Measurements from ENCODE around the gene SRRM4.
"Not testable (repeated sequence)": the region's sequence is repeated elsewhere in the genome, so short reads cannot be mapped to it uniquely, and the experiment has no call there.

The SRRM4 gene

GRCh38 chr12:119104969-119105368 lies 123.6 kb downstream of the SRRM4 start:
- not testable (repeated sequence) for H3K4me3 ChIP-seq, H3K27ac ChIP-seq

DNA sequence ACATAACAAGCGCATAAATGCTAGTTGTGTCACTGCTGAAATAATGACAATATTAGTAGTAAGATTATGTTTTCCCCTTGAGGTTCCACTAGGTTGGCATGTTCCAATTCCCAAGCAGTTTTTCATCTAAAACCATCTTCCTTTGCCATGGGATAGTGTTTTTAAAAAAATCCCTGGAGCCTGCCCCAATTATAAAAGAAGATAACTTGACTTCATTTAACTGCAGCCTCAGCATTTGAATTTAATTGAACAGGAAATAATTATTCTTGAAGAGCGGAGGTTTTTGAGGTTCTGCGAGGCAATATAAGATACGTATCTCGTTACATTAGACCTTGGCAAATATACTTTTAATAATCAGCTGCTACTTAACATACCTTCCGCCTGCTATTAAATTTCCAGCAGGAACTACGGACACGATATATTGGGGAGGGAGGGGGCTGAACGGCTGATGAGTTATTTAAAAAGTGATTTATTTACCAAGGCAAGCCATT lies 132.2 kb downstream of the SRRM4 start:
- no peak overlapping the region for H3K4me3 ChIP-seq
- H3K27ac ChIP-seq, result no peak overlapping the region

GRCh38 chr12:119114294-119114693 lies 133.0 kb downstream of the SRRM4 start:
- Histone ChIP-seq H3K27ac (no peak overlapping the region), H3K4me3 (no peak overlapping the region)

GRCh38 chr12:119115296-119115905 lies 134.1 kb downstream of the SRRM4 start:
- H3K4me3 ChIP-seq, result no peak overlapping the region
- no peak overlapping the region for H3K27ac ChIP-seq

DNA sequence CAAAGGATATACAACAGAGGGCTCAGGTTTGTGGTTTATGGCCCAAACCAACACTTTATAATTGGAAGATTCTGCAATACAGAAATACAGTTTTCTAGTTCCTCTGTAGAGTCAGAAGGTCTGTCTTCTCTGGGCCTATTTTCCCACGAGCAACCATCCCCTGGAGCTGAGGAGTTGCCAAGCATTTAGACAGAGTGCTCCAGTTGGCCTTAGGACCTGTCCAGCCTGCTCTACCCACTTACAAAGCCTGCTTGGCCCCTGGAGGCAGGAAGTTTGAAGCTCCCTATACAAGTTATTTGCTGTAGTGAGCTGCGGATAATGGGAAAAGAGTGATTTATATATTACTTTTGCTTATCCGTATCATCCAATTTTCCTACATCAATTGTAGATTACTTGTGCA lies 136.6 kb downstream of the SRRM4 start:
- Histone ChIP-seq H3K27ac (no peak overlapping the region), H3K4me3 (no peak overlapping the region)

GRCh38 chr12:119118625-119119024 lies 137.3 kb downstream of the SRRM4 start:
- Histone ChIP-seq H3K4me3 (no peak overlapping the region), H3K27ac (no peak overlapping the region)

DNA sequence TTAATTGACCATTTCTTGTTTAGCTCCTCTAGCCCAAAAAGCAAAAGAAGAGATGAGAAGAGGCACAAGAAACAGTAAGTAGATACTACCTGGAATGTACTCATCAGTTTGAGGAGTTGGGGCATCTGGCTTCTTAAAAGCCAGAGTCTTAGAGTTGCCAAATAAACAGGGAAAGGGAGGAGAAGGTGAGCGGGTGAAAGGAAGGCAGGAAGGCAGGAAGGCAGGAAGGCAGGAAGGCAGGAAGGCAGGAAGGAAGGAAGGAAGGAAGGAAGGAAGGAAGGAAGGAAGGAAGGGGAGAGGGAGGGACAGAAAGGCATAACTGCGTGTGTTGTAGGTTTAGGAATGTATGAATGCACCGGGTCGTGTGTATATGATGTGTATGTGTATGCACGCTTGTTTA lies 140.7 kb downstream of the SRRM4 start:
- Histone ChIP-seq H3K27ac (no peak overlapping the region), H3K4me3 (no peak overlapping the region)

DNA sequence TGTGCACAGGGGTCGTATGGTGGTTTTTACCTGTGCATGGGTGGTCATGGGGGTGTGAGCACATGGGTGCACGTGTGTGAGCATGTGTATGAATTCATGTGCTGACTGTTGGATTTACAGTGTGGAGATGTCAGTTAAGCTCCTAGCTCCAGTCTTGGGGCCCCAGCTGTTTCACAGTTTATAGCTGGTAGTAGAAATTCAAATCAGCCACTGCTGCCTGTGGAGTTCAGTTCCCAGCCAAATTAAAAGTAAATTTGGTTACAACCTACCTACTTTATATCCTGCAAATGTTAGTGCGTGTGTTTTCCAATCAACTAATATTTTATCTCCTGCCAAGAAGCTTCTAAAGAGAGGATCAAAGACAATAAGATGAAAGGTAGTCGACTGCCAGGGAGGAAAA lies 141.4 kb downstream of the SRRM4 start:
- H3K27ac ChIP-seq, result no peak overlapping the region

DNA sequence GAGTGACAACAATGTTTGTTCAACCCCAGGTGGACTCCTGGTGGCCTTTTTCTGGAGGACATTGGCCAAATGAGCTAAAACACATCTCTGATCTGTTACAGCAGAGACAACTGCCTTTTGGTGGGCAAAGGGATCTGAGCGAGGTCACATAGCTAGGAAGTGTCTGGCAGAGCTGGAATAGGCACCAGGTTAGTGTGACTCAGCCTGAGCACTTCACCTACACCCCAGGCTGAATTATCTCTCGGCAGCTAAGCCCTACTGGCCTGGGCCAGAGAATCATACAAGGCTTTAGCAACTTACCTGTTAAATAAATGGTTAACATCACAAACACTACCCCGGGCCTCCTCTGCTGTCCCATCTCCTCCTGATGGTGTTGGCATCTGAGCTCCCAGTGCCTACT lies 147.2 kb downstream of the SRRM4 start:
- H3K27ac ChIP-seq, result no peak overlapping the region
- no peak overlapping the region for H3K4me3 ChIP-seq

More for the DNA sequence above, 141.4 kb downstream of the SRRM4 start:
- no peak overlapping the region for H3K4me3 ChIP-seq

- Histone ChIP-seq H3K27ac (no peak overlapping the region), H3K4me3 (no peak overlapping the region)
Measured at GRCh38 chr12:119129827-119130434, 148.6 kb downstream of the SRRM4 start.

GRCh38 chr12:119130523-119130922 lies 149.2 kb downstream of the SRRM4 start:
- Histone ChIP-seq H3K27ac (no peak overlapping the region), H3K4me3 (no peak overlapping the region)

DNA sequence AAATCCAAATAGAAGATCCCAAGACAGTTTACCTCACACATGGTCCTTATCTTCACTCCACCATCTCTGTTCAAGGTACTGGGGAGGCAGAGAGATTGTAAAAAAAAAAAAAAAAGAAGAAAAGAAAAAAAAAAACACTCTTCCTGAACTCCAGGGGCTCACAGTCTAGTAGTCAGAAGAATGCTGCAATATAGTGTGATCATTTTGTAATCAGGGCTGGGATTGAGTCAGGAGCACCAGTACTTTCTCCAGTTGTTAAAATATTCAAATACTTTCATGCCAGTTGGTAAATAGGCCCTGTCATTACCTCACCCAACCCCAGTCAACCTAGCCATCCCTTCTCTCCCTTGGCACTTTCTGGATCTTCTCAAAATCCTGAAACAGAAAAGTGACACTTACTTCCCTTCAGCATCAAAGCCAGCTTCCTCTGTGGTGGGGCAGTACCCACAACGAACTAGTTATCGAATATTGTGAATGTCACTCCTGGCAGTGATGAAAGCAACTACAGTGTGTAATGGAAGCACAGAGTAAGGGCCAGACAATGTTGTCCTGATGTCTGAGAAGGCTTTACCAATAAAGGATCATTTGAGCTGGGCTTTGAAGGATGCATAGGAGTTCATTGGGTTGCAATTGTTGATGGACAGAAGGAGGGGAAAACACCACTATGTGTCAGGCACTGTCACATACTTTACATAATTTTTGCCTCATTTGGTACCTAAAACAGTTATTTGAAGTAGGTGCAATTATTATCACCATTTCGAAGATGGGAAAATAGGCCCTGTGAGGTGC lies 153.1 kb downstream of the SRRM4 start:
- no peak overlapping the region for H3K4me3 ChIP-seq

DNA sequence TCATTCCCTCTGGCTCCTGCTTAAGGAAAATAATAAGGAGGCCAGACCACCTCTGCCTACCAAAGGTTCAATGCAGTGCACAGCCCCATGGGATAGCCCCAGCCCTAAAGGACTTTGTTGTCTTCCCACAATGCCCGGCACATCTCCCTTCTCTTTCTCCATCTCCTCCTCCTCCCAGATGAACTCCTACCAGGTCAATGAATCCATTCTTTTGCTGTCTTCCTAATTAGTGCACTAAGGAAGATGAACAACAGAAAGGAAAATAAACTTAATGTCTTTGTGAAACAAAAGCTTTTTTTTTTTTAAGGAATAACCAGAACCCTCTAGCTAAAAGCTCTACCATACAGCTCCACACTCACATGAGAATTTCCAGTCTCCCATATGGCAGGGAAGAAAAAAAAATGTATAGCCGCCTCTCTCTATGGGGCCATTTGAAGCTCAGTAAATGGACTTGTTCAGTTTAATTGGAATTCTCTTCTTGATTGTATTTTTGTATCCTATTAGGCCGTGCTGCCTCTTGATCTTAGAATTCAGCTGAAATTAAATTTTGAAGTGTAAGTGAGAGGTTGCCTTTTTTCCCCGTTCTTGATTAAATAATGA lies 155.6 kb downstream of the SRRM4 start:
- H3K4me3 ChIP-seq, result no peak overlapping the region
- H3K27ac ChIP-seq, result no peak overlapping the region

More for the DNA sequence above, 153.1 kb downstream of the SRRM4 start:
- no peak overlapping the region for H3K27ac ChIP-seq

GRCh38 chr12:119139448-119139847 lies 158.1 kb downstream of the SRRM4 start:
- Histone ChIP-seq H3K27ac (no peak overlapping the region), H3K4me3 (no peak overlapping the region)

DNA sequence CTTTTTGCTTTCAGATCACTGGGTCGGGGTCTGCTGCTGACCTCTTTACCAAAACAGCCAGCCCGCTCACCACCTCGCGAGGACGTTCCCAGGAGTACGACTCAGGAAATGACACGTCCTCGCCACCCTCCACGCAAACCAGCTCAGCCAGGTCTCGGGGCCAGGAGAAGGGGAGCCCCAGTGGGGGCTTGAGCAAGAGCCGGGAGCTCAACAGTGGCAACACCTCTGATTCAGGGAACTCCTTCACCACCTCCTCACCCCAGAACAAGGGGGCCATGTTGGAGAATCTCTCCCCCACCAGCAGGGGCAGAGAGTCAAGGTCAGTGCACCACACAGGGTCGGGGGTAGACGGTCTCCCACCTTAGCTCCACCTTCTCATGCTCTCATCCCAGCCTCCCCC lies 164.0 kb downstream of the SRRM4 start:
- Histone ChIP-seq H3K27ac (no peak overlapping the region), H3K4me3 (no peak overlapping the region)

GRCh38 chr12:119147847-119148448 lies 166.6 kb downstream of the SRRM4 start:
- Histone ChIP-seq H3K27ac (no peak overlapping the region), H3K4me3 (no peak overlapping the region)

DNA sequence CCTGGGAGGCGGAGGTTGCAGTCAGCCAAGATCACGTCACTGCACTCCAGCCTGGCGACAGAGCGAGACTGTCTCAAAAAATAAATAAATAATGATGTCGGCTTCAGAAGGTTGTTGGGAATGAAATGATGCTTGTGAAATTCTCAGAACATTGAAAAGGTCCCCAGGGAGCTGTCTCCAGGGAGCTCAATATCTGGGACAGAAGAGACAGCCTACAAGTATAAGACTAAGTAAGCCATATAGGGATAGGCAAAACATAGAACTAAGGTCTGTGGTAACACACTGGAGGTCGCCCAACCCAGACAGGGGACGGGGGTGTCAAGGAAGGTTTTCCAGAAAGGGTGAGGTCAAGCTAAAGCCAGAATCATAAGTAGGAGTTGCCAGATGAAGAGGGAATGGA lies 167.9 kb downstream of the SRRM4 start:
- Histone ChIP-seq H3K27ac (no peak overlapping the region), H3K4me3 (no peak overlapping the region)

GRCh38 chr12:119151445-119152026 lies 170.2 kb downstream of the SRRM4 start:
- no peak overlapping the region for H3K4me3 ChIP-seq
- H3K27ac ChIP-seq, result no peak overlapping the region

DNA sequence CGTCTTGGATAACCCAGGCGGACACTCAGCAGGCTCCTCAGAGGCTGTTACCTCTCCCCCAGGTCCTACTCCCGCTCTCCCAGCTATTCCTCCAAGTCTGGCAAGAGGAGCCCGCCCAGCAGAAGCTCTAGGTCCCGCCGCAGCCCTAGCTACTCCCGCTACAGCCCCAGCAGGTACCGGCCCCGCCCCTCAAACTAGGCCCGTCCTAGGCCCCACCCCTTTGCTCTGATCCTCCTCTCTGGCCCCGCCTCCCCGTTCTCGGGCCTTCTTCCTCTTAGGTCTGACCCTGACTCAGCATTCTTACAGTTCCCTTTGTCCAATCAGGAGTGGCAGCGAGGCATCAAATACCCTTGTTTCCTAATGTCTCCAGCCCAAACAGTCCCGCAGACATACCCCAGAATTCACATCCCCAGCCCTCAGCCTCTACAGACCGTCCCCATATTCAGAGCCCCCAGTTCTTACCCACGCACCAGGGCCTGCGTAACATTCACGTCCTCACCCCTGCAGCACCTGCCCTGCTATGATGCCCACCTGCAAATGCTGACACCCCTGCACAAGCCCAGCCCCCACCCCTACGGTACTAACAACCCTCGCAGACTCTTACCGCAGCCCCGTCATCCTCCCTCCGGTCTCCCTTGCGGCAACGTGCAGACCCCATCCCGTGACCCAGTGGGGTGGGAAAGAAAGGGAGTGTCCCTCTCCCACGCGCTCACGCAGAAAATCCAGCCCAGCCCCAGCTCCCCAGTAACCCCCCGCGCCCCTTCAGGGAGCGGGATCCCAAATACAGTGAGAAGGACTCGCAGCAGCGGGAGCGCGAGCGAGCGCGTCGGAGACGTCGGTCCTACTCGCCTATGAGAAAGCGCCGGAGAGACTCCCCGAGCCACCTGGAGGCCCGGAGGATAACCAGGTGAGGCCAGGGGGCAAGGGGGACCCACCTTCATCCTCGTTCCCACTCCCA lies 172.4 kb downstream of the SRRM4 start:
- Histone ChIP-seq H3K27ac (no peak overlapping the region), H3K4me3 (no peak overlapping the region)

Measured in skin epidermis (tissue), 12 donors.